OCI-LY7 (cell line): ENCODE results near the gene PCK1.

Experiments
- CTCF ChIP-seq: fragments of 200-600 bp; sonication (generic); conservative IDR thresholded peaks from 2 replicates; pipeline ENCODE4 v1.5.1; 2014; ENCODE audit warnings: mild to moderate bottlenecking, antibody characterized with exemption, low read length, moderate library complexity, mixed read lengths
- EZH2phosphoT487 ChIP-seq: fragments of 200-600 bp; sonication (generic); IDR thresholded peaks from 2 replicates; pipeline ENCODE4 v1.6.1; 2018; ENCODE audit warnings: low read depth, borderline replicate concordance, mild to moderate bottlenecking, mixed run types, antibody characterized with exemption, low read length, moderate library complexity, mixed read lengths

- TF ChIP-seq EZH2phosphoT487 (no peak), CTCF (no peak)
These were observed 17.2 kb upstream of the PCK1 start for GRCh38 chr20:57543754-57544153.
